Measurements from ENCODE around the gene IER3. TPM values are rescaled to one million over a fixed set of nuclear protein-coding genes. Genes with fewer than 3 reads are reported as not detected.

The IER3 gene
- polyA plus RNA-seq (ENCODE audit: insufficient read length in 3 of 3), result 10 to 100 TPM; 18.3 to 29.0 (median 20.2) TPM
- long read RNA-seq, donor 1, transcript IER3-202 (1 exons, 1,350 nt), result major isoform, 15 of 27 reads
- long read RNA-seq, donor 1, transcript IER3-201 (2 exons, 1,244 nt), result minor isoform, 12 of 27 reads
- long read RNA-seq, donor 1, partial matches to known transcripts, result 0 of 27 reads
- long read RNA-seq, donor 1, other reads (novel, unspliced or antisense), result 0 of 27 reads
- long read RNA-seq, donor 2, transcript IER3-202 (1 exons, 1,350 nt), result major isoform, 15 of 28 reads
- long read RNA-seq, donor 2, transcript IER3-201 (2 exons, 1,244 nt), result minor isoform, 13 of 28 reads
- long read RNA-seq, donor 2, partial matches to known transcripts, result 0 of 28 reads
- long read RNA-seq, donor 2, other reads (novel, unspliced or antisense), result 0 of 28 reads
- long read RNA-seq, donor 3, transcript IER3-201 (2 exons, 1,244 nt), result major isoform, 32 of 55 reads
- long read RNA-seq, donor 3, transcript IER3-202 (1 exons, 1,350 nt), result minor isoform, 23 of 55 reads
- long read RNA-seq, donor 3, partial matches to known transcripts, result 0 of 55 reads
- long read RNA-seq, donor 3, other reads (novel, unspliced or antisense), result 0 of 55 reads
- long read RNA-seq, donor 4, transcript IER3-202 (1 exons, 1,350 nt), result minor isoform, 8 of 17 reads
- long read RNA-seq, donor 4, transcript IER3-201 (2 exons, 1,244 nt), result major isoform, 9 of 17 reads
- long read RNA-seq, donor 4, partial matches to known transcripts, result 0 of 17 reads
- long read RNA-seq, donor 4, other reads (novel, unspliced or antisense), result 0 of 17 reads
- long read RNA-seq, donor 5, result 0 reads
- long read RNA-seq, donor 6, transcript IER3-201 (2 exons, 1,244 nt), result major isoform, 14 of 28 reads
- long read RNA-seq, donor 6, transcript IER3-202 (1 exons, 1,350 nt), result major isoform, 14 of 28 reads
- long read RNA-seq, donor 6, partial matches to known transcripts, result 0 of 28 reads
- long read RNA-seq, donor 6, other reads (novel, unspliced or antisense), result 0 of 28 reads
- long read RNA-seq, donor 7, transcript IER3-201 (2 exons, 1,244 nt), result minor isoform, 20 of 44 reads
- long read RNA-seq, donor 7, transcript IER3-202 (1 exons, 1,350 nt), result major isoform, 24 of 44 reads
- long read RNA-seq, donor 7, partial matches to known transcripts, result 0 of 44 reads
- long read RNA-seq, donor 7, other reads (novel, unspliced or antisense), result 0 of 44 reads
- long read RNA-seq, donor 8, result 0 reads
- long read RNA-seq, donor 9, transcript IER3-202 (1 exons, 1,350 nt), result minor isoform, 9 of 26 reads
- long read RNA-seq, donor 9, transcript IER3-201 (2 exons, 1,244 nt), result major isoform, 17 of 26 reads
- long read RNA-seq, donor 9, partial matches to known transcripts, result 0 of 26 reads
- long read RNA-seq, donor 9, other reads (novel, unspliced or antisense), result 0 of 26 reads
- long read RNA-seq, donor 10, transcript IER3-201 (2 exons, 1,244 nt), result minor isoform, 9 of 27 reads
- long read RNA-seq, donor 10, transcript IER3-202 (1 exons, 1,350 nt), result major isoform, 18 of 27 reads
- long read RNA-seq, donor 10, partial matches to known transcripts, result 0 of 27 reads
- long read RNA-seq, donor 10, other reads (novel, unspliced or antisense), result 0 of 27 reads
- long read RNA-seq, donor 11, transcript IER3-202 (1 exons, 1,350 nt), result major isoform, 11 of 22 reads
- long read RNA-seq, donor 11, transcript IER3-201 (2 exons, 1,244 nt), result major isoform, 11 of 22 reads
- long read RNA-seq, donor 11, partial matches to known transcripts, result 0 of 22 reads
- long read RNA-seq, donor 11, other reads (novel, unspliced or antisense), result 0 of 22 reads
- long read RNA-seq, donor 12, transcript IER3-202 (1 exons, 1,350 nt), result major isoform, 7 of 10 reads
- long read RNA-seq, donor 12, partial matches to known transcripts, result 0 of 10 reads
- long read RNA-seq, donor 12, other reads (novel, unspliced or antisense), result 0 of 10 reads
- long read RNA-seq, donor 13, result 0 reads
- long read RNA-seq, donor 14, transcript IER3-201 (2 exons, 1,244 nt), result minor isoform, 13 of 28 reads
- long read RNA-seq, donor 14, transcript IER3-202 (1 exons, 1,350 nt), result major isoform, 15 of 28 reads
- long read RNA-seq, donor 14, partial matches to known transcripts, result 0 of 28 reads
- long read RNA-seq, donor 14, other reads (novel, unspliced or antisense), result 0 of 28 reads
- long read RNA-seq, donor 15, transcript IER3-201 (2 exons, 1,244 nt), result major isoform, 6 of 11 reads
- long read RNA-seq, donor 15, transcript IER3-202 (1 exons, 1,350 nt), result minor isoform, 5 of 11 reads
- long read RNA-seq, donor 15, partial matches to known transcripts, result 0 of 11 reads
- long read RNA-seq, donor 15, other reads (novel, unspliced or antisense), result 0 of 11 reads
- long read RNA-seq, donor 16, transcript IER3-202 (1 exons, 1,350 nt), result major isoform, 17 of 31 reads
- long read RNA-seq, donor 16, transcript IER3-201 (2 exons, 1,244 nt), result minor isoform, 14 of 31 reads
- long read RNA-seq, donor 16, partial matches to known transcripts, result 0 of 31 reads
- long read RNA-seq, donor 16, other reads (novel, unspliced or antisense), result 0 of 31 reads

GRCh38 chr6:30744054-30744805, at the start of gene IER3:
Gene IER3 (minus strand): TSS chr6:30744547. CDS start chr6:30744518, 29 bp downstream.
- peak in 7 of 11 donors; percentile 77 to 87 (median 84) for DNase-seq (ENCODE audit: extremely low read depth in 1 of 11, low read depth in 9 of 11, low spot score in 4 of 11)

GRCh38 chr6:30793521-30794194, 49.3 kb upstream of the IER3 start:
- DNase-seq (ENCODE audit: extremely low read depth in 1 of 11, low read depth in 9 of 11, low spot score in 4 of 11), result no peak

- DNase-seq (ENCODE audit: extremely low read depth in 1 of 11, low read depth in 9 of 11, low spot score in 4 of 11), result no peak
Measured at GRCh38 chr6:30792786-30793185, 48.4 kb upstream of the IER3 start.

GRCh38 chr6:30790724-30791383, 46.5 kb upstream of the IER3 start:
- DNase-seq (ENCODE audit: extremely low read depth in 1 of 11, low read depth in 9 of 11, low spot score in 4 of 11), result no peak

- DNase-seq (ENCODE audit: extremely low read depth in 1 of 11, low read depth in 9 of 11, low spot score in 4 of 11), result no peak
Measured at GRCh38 chr6:30789606-30790005, 45.3 kb upstream of the IER3 start.

GRCh38 chr6:30787954-30788353, 43.6 kb upstream of the IER3 start:
- DNase-seq (ENCODE audit: extremely low read depth in 1 of 11, low read depth in 9 of 11, low spot score in 4 of 11), result no peak

GRCh38 chr6:30782425-30783014, 38.2 kb upstream of the IER3 start:
- DNase-seq (ENCODE audit: extremely low read depth in 1 of 11, low read depth in 9 of 11, low spot score in 4 of 11), result no peak

GRCh38 chr6:30781743-30782424, 37.5 kb upstream of the IER3 start:
- peak in 2 of 11 donors; percentile 64 to 81 for DNase-seq (ENCODE audit: extremely low read depth in 1 of 11, low read depth in 9 of 11, low spot score in 4 of 11)

GRCh38 chr6:30781395-30781742, 37.0 kb upstream of the IER3 start:
- no peak for DNase-seq (ENCODE audit: extremely low read depth in 1 of 11, low read depth in 9 of 11, low spot score in 4 of 11)

GRCh38 chr6:30780642-30780920, 36.2 kb upstream of the IER3 start:
- DNase-seq (ENCODE audit: extremely low read depth in 1 of 11, low read depth in 9 of 11, low spot score in 4 of 11), result no peak

- DNase-seq (ENCODE audit: extremely low read depth in 1 of 11, low read depth in 9 of 11, low spot score in 4 of 11), result no peak
Measured at GRCh38 chr6:30779850-30780641, 35.7 kb upstream of the IER3 start.

- no peak for DNase-seq (ENCODE audit: extremely low read depth in 1 of 11, low read depth in 9 of 11, low spot score in 4 of 11)
Measured at GRCh38 chr6:30778001-30778635, 33.8 kb upstream of the IER3 start.

- DNase-seq (ENCODE audit: extremely low read depth in 1 of 11, low read depth in 9 of 11, low spot score in 4 of 11), result no peak
Measured at GRCh38 chr6:30777155-30777485, 32.8 kb upstream of the IER3 start.
